ENCODE measurements around the gene RAB39B.

- TF ChIP-seq TAF1 (IDR thresholded peaks at IDR 0.05; ENCODE audit: low read depth, low read length) (no peak), POLR2A (IDR thresholded peaks at IDR 0.05; ENCODE audit: low read depth, low read length) (no peak)
Measured at GRCh38 chrX:155279873-155280272, 15.6 kb upstream of the RAB39B start.
